Suppressor macrophage (primary cell): Measurements from ENCODE around the gene TPPP3.
"Not testable (repeated sequence)": the region's sequence is repeated elsewhere in the genome, so short reads cannot be mapped to it uniquely, and the experiment has no call there.

ENCODE experiments used
- DNase-seq, 4 experiments: peaks; one replicate each; pipeline ENCODE4 v3.0.0-alpha.2; 2020 to 2022

The TPPP3 gene

GRCh38 chr16:67426022-67426421, 32.7 kb upstream of the TPPP3 start:
- DNase-seq: no peak

GRCh38 chr16:67425580-67425979, 32.3 kb upstream of the TPPP3 start:
- DNase-seq: no peak

- DNase-seq: no peak
Measured at GRCh38 chr16:67425061-67425460, 31.8 kb upstream of the TPPP3 start.

- no peak for DNase-seq
Measured at GRCh38 chr16:67424261-67424615, 30.9 kb upstream of the TPPP3 start.

- no peak for DNase-seq
Measured at GRCh38 chr16:67423611-67424260, 30.4 kb upstream of the TPPP3 start.

- DNase-seq: no peak
Measured at GRCh38 chr16:67423015-67423414, 29.7 kb upstream of the TPPP3 start.

- DNase-seq: no peak
Measured at GRCh38 chr16:67421030-67421429, 27.7 kb upstream of the TPPP3 start.

GRCh38 chr16:67419931-67420330, 26.6 kb upstream of the TPPP3 start:
- no peak for DNase-seq

- DNase-seq: no peak
Measured at GRCh38 chr16:67419502-67419901, 26.2 kb upstream of the TPPP3 start.

GRCh38 chr16:67417333-67418061, 24.2 kb upstream of the TPPP3 start:
- DNase-seq: no peak

- peak; percentile 49 to 81 (median 69) for DNase-seq
Measured at GRCh38 chr16:67415872-67416793, 22.8 kb upstream of the TPPP3 start, which contains the start of gene ZDHHC1. TSS of gene ZDHHC1 (minus strand) at chr16:67416477. CDS start at chr16:67407775, 8,702 bp downstream.

- DNase-seq: not testable (repeated sequence)
Measured at GRCh38 chr16:67415421-67415820, 22.1 kb upstream of the TPPP3 start.

- DNase-seq: peak; percentile 53 to 79 (median 66)
Measured at GRCh38 chr16:67413978-67414911, 20.9 kb upstream of the TPPP3 start.

GRCh38 chr16:67412294-67412693, 19.0 kb upstream of the TPPP3 start:
- DNase-seq: no peak

- no peak for DNase-seq
Measured at GRCh38 chr16:67411339-67411738, 18.0 kb upstream of the TPPP3 start.

- DNase-seq: no peak
Measured at GRCh38 chr16:67409631-67410030, 16.3 kb upstream of the TPPP3 start.

GRCh38 chr16:67407788-67408452, 14.6 kb upstream of the TPPP3 start:
- no peak for DNase-seq

GRCh38 chr16:67407176-67407787, 14.0 kb upstream of the TPPP3 start:
- no peak for DNase-seq

- peak in 1 of 4 experiments; percentile 36 for DNase-seq
Measured at GRCh38 chr16:67406111-67406971, 13.0 kb upstream of the TPPP3 start.

- no peak for DNase-seq
Measured at GRCh38 chr16:67405336-67405735, 12.0 kb upstream of the TPPP3 start.
